Upper lobe of left lung (tissue), 6 donors: ENCODE data around the gene UBE2L6. TPM values are rescaled to one million over a fixed set of nuclear protein-coding genes. Genes with fewer than 3 reads are reported as not detected.

Experiments used
- ATAC-seq, 2 donors: fragments of 200-7000 bp; cut with Tn5 transposase; one replicate each; pipeline ENCODE4 v1.9.1; 2022; ENCODE audit warnings: mild to moderate bottlenecking in 2 of 2, moderate library complexity in 2 of 2; ENCODE audit not compliant: low FRiP score in 2 of 2
- DNase-seq, 2 donors: peaks; one replicate each; pipeline ENCODE4 v3.0.0-alpha.2; 2019 to 2020
- H3K27ac ChIP-seq, 4 donors: fragments of 200-600 bp; sonication (generic); one replicate each; pipeline ENCODE4 v1.5.1; 2016 to 2019
- H3K27me3 ChIP-seq, 4 donors: fragments of 200-600 bp; sonication (generic); one replicate each; pipeline ENCODE4 v1.5.1; 2017 to 2019
- H3K36me3 ChIP-seq, 4 donors: fragments of 200-600 bp; sonication (generic); one replicate each; pipeline ENCODE4 v1.5.1; 2016 to 2019
- H3K4me1 ChIP-seq, 4 donors: fragments of 200-600 bp; sonication (generic); one replicate each; pipeline ENCODE4 v1.5.1; 2018 to 2019
- H3K4me3 ChIP-seq, 4 donors: fragments of 200-600 bp; sonication (generic); one replicate each; pipeline ENCODE4 v1.5.1; 2017 to 2019; ENCODE audit warnings: mild to moderate bottlenecking in 2 of 4, moderate library complexity in 1 of 4
- H3K9me3 ChIP-seq, 4 donors: fragments of 200-600 bp; sonication (generic); one replicate each; pipeline ENCODE4 v1.5.1; 2018 to 2019
- EP300 ChIP-seq, 4 donors: sonication (generic); formaldehyde crosslinking; IDR thresholded peaks; one replicate each; pipeline ENCODE4 v1.5.1; 2017; ENCODE audit warnings: antibody characterized with exemption in 4 of 4, control low read depth in 2 of 4
- POLR2A ChIP-seq, 4 donors: fragments of 450-650 bp; IDR thresholded peaks; one replicate each; pipeline ENCODE4 v1.5.1; 2016 to 2017; ENCODE audit warnings: antibody characterized with exemption in 4 of 4, mild to moderate bottlenecking in 2 of 4
- POLR2AphosphoS5 ChIP-seq, 2 donors: sonication (generic); formaldehyde crosslinking; IDR thresholded peaks; one replicate each; pipeline ENCODE4 v1.5.1; 2017; ENCODE audit warnings: antibody characterized with exemption in 2 of 2
- WGBS, 2 donors: methylation state at CpG; one replicate each; pipeline ENCODE4 v1.1.5; 2017 to 2018; 5-methylcytosine and 5-hydroxymethylcytosine counted together
- total RNA-seq, 6 donors: library from RNA; depleted of rRNA in 4 of 6; stranded (reverse); fragments of >200 nt in 4 of 6; gene quantifications; one replicate each; pipeline versions ENCODE4 v1.1.0 to v1.2.1, GENCODE V29; 2016 to 2021
- TF ChIP-seq, protein P1 (sequence below), 6 experiments: fragments of 450-650 bp in 4 of 6; fragments of 200-600 bp in 2 of 6; sonication (generic) in 2 of 6; IDR thresholded peaks; one replicate each; pipeline ENCODE4 v1.5.1; 2016 to 2019; ENCODE audit warnings: antibody characterized with exemption in 6 of 6
- donor health status: DM: no; HTN: no; CAD: no; lungs with moderate emphysema.
- donor health status: DM: no; HTN: yes; CAD: no; lungs with severe emphysema.

UBE2L6 gene
- total RNA-seq, 6 donors from 2014 or later = 39.8 to 142 (median 80.9) TPM

DNA sequence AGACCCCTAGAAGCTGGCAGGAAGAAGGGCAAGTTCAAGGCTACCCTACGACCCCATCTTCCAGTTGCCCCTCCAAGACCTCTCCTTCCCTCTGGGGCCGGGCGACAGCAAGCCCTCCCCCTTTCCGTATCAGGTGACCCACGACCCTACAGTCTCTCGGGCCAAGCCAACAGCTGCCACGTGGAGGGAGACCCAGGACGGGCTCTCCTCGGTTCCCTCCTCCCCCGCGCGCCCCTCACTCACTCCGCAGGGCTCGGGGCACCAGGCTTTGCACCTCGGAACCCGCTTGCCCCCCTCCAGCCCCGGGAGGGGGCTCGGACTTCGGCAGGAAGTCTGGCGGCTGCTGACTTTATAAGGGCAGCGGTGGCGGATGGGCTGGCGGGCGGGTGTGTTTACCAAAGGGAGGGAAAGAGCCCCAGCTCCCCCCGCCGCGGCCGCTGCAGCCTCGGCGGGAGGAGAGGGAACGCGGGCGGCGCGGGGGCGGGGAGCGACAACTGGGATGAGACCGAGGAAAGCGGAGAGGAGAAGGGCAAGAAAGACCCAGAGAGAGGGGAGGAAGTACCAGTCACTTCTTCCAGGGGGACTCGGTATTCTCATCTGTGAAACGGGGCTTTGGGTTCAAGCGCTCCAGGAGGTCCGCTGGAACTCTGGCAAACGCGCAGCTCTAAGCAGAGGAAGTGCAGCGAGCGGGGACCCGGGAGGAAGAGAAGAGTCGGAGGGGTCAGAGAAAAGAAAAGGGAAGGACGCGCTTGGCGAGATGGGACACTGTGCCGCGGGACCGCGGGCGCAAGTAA lies 52.7 kb downstream of the UBE2L6 start:
- Histone ChIP-seq H3K27me3 (no peaks in the 10 kb centered on the region), H3K9me3 (no peaks in the 10 kb centered on the region), H3K4me1 (peaks cover 11 to 27% (median 16%) of the 10 kb centered on the region in 4 donors), H3K27ac (peak overlapping the region; percentile 20 to 77 (median 72)), H3K36me3 (no peaks in the 10 kb centered on the region), H3K4me3 (peak overlapping the region; percentile 65 to 89 (median 80))
- DNase-seq (peak; percentile 69 to 92), ATAC-seq (peak; percentile 50 to 81)
- 0 to 1% methylated on average over 30 to 53 of the region's 57 CpGs for WGBS, 2 donors
- TF ChIP-seq, protein P1, sequence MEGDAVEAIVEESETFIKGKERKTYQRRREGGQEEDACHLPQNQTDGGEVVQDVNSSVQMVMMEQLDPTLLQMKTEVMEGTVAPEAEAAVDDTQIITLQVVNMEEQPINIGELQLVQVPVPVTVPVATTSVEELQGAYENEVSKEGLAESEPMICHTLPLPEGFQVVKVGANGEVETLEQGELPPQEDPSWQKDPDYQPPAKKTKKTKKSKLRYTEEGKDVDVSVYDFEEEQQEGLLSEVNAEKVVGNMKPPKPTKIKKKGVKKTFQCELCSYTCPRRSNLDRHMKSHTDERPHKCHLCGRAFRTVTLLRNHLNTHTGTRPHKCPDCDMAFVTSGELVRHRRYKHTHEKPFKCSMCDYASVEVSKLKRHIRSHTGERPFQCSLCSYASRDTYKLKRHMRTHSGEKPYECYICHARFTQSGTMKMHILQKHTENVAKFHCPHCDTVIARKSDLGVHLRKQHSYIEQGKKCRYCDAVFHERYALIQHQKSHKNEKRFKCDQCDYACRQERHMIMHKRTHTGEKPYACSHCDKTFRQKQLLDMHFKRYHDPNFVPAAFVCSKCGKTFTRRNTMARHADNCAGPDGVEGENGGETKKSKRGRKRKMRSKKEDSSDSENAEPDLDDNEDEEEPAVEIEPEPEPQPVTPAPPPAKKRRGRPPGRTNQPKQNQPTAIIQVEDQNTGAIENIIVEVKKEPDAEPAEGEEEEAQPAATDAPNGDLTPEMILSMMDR (IDR thresholded peaks at IDR 0.05) = no peak
- TF ChIP-seq POLR2AphosphoS5 (IDR thresholded peaks at IDR 0.05) (no peak), POLR2A (IDR thresholded peaks at IDR 0.05) (peak in 1 of 4 donors; percentile 10), EP300 (IDR thresholded peaks at IDR 0.05) (no peak)

DNA sequence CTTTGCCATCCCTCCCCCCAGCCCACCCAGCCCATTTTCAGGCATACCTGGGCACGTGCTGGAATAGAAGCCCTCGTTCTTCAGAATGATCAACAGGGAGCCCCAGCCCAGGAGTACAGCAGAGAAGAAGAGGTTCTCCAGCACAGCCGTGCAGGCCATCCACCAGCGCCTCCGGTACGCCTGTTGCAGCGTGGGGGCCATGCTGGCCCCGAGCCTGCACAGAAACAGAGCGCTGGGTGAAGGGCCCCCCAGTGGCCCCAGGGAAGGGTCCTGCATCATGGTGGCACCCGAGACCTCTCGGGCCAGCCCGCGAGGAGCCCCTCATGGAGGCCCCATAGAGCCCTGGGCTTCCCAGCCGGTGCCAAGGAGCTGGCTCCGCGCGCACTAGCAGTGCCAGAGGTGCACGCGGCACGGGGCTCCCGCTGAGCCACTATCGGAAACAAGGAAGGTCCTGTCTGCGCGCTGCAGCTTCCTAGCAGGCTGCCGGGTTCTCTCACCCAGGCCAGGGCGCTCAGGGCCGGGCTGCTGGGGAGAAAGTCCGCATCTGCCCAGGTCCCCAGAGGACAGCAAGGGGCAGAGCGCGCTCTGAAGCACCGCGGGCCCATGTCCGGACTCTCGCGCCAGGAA lies 53.4 kb downstream of the UBE2L6 start:
- peak overlapping the region in 3 of 4 donors; percentile 71 to 77 (median 73) for H3K27ac ChIP-seq
- peak; percentile 59 to 65 for ATAC-seq
- peak overlapping the region; percentile 65 to 89 (median 80) for H3K4me3 ChIP-seq
- no peaks in the 10 kb centered on the region for H3K9me3 ChIP-seq
- no peak for TF ChIP-seq POLR2AphosphoS5 (IDR thresholded peaks at IDR 0.05)
- no peak for TF ChIP-seq EP300 (IDR thresholded peaks at IDR 0.05)
- TF ChIP-seq POLR2A (IDR thresholded peaks at IDR 0.05) = no peak
- TF ChIP-seq, protein P1 (IDR thresholded peaks at IDR 0.05) = no peak
- peak; percentile 58 to 88 for DNase-seq
- H3K4me1 ChIP-seq = peaks cover 11 to 27% (median 16%) of the 10 kb centered on the region in 4 donors
- 23 to 25% methylated on average over 14 to 23 of the region's 35 CpGs for WGBS, 2 donors
- H3K36me3 ChIP-seq = no peaks in the 10 kb centered on the region
- no peaks in the 10 kb centered on the region for H3K27me3 ChIP-seq

DNA sequence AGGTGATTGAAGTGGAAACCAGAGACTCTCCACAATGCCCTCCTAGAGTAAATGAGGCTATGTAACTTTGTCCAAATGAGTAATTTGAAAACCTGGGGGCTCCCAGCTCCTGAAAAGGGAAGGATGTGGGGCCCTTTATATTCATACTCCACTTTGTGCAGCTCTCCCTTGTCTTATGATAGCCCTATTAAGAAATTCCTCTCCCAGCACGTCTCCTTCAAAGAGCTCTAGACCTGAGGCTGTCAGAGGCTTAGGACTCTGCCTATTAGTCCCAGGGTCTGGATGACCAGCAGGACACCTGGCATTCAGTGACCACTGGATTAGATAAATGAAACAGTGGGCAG lies 54.0 kb downstream of the UBE2L6 start:
- peaks cover 11 to 27% (median 16%) of the 10 kb centered on the region in 4 donors for H3K4me1 ChIP-seq
- ATAC-seq = no peak
- TF ChIP-seq POLR2A (IDR thresholded peaks at IDR 0.05) (no peak), POLR2AphosphoS5 (IDR thresholded peaks at IDR 0.05) (no peak), EP300 (IDR thresholded peaks at IDR 0.05) (no peak)
- TF ChIP-seq, protein P1 (IDR thresholded peaks at IDR 0.05) = no peak
- H3K27me3 ChIP-seq = no peaks in the 10 kb centered on the region
- no peak for DNase-seq
- H3K4me3 ChIP-seq = peak overlapping the region in 2 of 4 donors; percentile 81 to 89
- WGBS, 2 donors = 24 to 55% methylated on average over 1 of the region's 1 CpG
- H3K27ac ChIP-seq = peak overlapping the region in 2 of 4 donors; percentile 71 to 73
- H3K9me3 ChIP-seq = no peaks in the 10 kb centered on the region
- no peaks in the 10 kb centered on the region for H3K36me3 ChIP-seq

DNA sequence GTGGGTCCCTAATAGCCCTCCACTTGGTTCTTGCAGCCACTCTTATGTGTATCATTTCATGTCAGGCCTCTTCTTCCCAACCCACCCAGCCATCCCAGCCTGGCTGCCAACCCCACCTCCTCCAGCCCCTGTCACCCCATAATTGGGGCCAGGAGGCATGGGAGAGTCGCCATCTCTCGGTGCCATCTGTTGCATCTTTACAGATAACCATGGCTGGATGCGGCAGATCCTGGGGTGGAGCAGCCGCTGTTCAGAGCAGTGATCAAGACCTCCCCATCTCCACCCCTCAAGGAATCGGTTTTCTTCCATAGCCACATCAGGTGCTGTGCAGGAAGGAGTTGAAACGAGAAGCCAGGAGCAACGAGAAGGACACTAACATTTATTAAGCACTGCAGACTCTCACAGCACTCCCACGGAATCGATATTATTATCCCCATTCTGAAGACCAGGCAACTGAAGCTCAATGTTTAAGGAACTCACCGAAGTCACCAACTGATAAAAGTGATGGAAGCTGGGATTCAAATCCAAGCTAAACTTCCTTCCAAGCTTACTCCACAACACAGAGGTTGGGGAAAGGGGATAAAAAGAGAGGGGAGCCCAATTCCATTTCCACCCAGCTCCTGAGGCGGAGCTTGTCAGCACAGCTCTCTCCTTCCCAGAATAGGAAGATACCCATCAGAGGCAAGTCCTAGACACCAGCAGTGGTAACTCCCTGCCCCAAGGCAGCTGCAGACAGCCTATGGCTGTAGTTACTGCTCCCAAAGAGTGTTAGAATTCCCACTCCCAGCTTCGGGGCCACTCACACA lies 54.6 kb downstream of the UBE2L6 start:
- no peak for TF ChIP-seq EP300 (IDR thresholded peaks at IDR 0.05)
- TF ChIP-seq POLR2A (IDR thresholded peaks at IDR 0.05) = no peak
- TF ChIP-seq, protein P1 (IDR thresholded peaks at IDR 0.05) = no peak
- no peak for TF ChIP-seq POLR2AphosphoS5 (IDR thresholded peaks at IDR 0.05)
- 89% methylated on average over 10 to 12 of the region's 12 CpGs for WGBS, 2 donors
- no peaks in the 10 kb centered on the region for H3K27me3 ChIP-seq
- H3K4me3 ChIP-seq = no peak overlapping the region
- ATAC-seq = no peak
- no peaks in the 10 kb centered on the region for H3K36me3 ChIP-seq
- peak overlapping the region in 1 of 4 donors; percentile 71 for H3K27ac ChIP-seq
- no peak for DNase-seq
- peaks cover 11 to 27% (median 16%) of the 10 kb centered on the region in 4 donors for H3K4me1 ChIP-seq
- H3K9me3 ChIP-seq = no peaks in the 10 kb centered on the region
